GM12875 (cell line): ENCODE results near the gene ZNF799.
A peak's percentile ranks its signal among the peaks of the same experiment; 100 is the strongest.
"Not testable (repeated sequence)": the region's sequence is repeated elsewhere in the genome, so short reads cannot be mapped to it uniquely, and the experiment has no call there.

ENCODE experiments used
- H3K4me3 ChIP-seq: one replicate; pipeline ENCODE4 v1.5.1; 2011; ENCODE audit warnings: low read depth, low read length, control low read depth
- CTCF ChIP-seq: IDR thresholded peaks from 2 replicates; pipeline ENCODE4 v1.5.1; 2011; ENCODE audit warnings: low read depth, mild to moderate bottlenecking, control low read depth, inconsistent platforms, low read length, moderate library complexity, borderline replicate concordance; ENCODE audit not compliant: insufficient read depth

The ZNF799 gene

GRCh38 chr19:12400633-12401502, at the start of gene ZNF799:
Gene ZNF799, minus strand, starts transcription at chr19:12401271. Its CDS starts 201 bp downstream, at chr19:12401070.
- H3K4me3 ChIP-seq: peak within 1 kb of the TSS; percentile 91
- 0 out of 2 replicates have a peak, but pooled peaks have one; percentile 15 for TF ChIP-seq CTCF

- no peak for TF ChIP-seq CTCF
- H3K4me3 ChIP-seq: no peak overlapping the region
Measured at GRCh38 chr19:12450844-12451243, 49.8 kb upstream of the ZNF799 start.

GRCh38 chr19:12448808-12449207, 47.7 kb upstream of the ZNF799 start:
- no peak for TF ChIP-seq CTCF

GRCh38 chr19:12440541-12441316, 39.7 kb upstream of the ZNF799 start, which contains the start of gene ZNF443:
Gene ZNF443, minus strand, starts transcription at chr19:12441021. Its CDS starts 107 bp downstream, at chr19:12440914.
- TF ChIP-seq CTCF: 0 out of 2 replicates have a peak, but pooled peaks have one; percentile 12

More at GRCh38 chr19:12448808-12449207, 47.7 kb upstream of the ZNF799 start:
- H3K4me3 ChIP-seq: no peak overlapping the region

GRCh38 chr19:12439686-12440540, 38.8 kb upstream of the ZNF799 start:
- peak overlapping the region; percentile 86 for H3K4me3 ChIP-seq

More at GRCh38 chr19:12440541-12441316, 39.7 kb upstream of the ZNF799 start, which contains the start of gene ZNF443:
- peak within 1 kb of the TSS; percentile 86 for H3K4me3 ChIP-seq

- not testable (repeated sequence) for H3K4me3 ChIP-seq
Measured at GRCh38 chr19:12430726-12431299, 29.7 kb upstream of the ZNF799 start.

- TF ChIP-seq CTCF: no peak
Measured at GRCh38 chr19:12425888-12426274, 24.8 kb upstream of the ZNF799 start.

More at GRCh38 chr19:12425888-12426274, 24.8 kb upstream of the ZNF799 start:
- no peak overlapping the region for H3K4me3 ChIP-seq
